ENCODE results near the gene USP10.

The USP10 gene

GRCh38 chr16:84699712-84700445 is at the start of gene USP10 (continued):
- peak; percentile 72; the same call in 1 of the 2 replicates for TF ChIP-seq ZSCAN30 (tag by site-specific recombination; IDR thresholded peaks at IDR 0.05)
- peak; percentile 58; the same call in 1 of the 2 replicates for TF ChIP-seq KLF9 (tag by site-specific recombination; IDR thresholded peaks at IDR 0.05; ENCODE audit: low read depth)
- no peak for TF ChIP-seq YY2 (tag by site-specific recombination; IDR thresholded peaks at IDR 0.05)
- TF ChIP-seq ZBTB8A (tag by site-specific recombination; IDR thresholded peaks at IDR 0.05), result peak; percentile 90
- no peak for TF ChIP-seq ZNF37A (tag by site-specific recombination; IDR thresholded peaks at IDR 0.05)
- peak; percentile 13; the same call in 1 of the 2 replicates for TF ChIP-seq ZXDB (tag by site-specific recombination; IDR thresholded peaks at IDR 0.05)
- TF ChIP-seq ZNF24 (tag by site-specific recombination; IDR thresholded peaks at IDR 0.05), result peak; percentile 21; the same call in 1 of the 2 replicates

- CTCF ChIA-PET, result interaction anchor here (0.6 to 1.5 kb wide), 5 partner anchors 22 to 492 kb away, joined by 3 to 6 read pairs (median 3); no protein-coding TSS in a partner anchor
- POLR2A ChIA-PET, result no interaction called here
- Histone ChIP-seq H3K36me3 (ENCODE audit: control insufficient read depth in 2 of 2, insufficient read depth in 1 of 2, low read length in 2 of 2) (peaks cover 4 to 42% of the 10 kb centered on the region in 2 experiments; a peak in 2 of 3 replicates), H3K9me3 (ENCODE audit: control insufficient read depth, insufficient read depth, low read depth, low read length) (no peaks in the 10 kb centered on the region), H3K4me3 (ENCODE audit: low read depth, low read length) (no peak overlapping the region), H3K4me1 (ENCODE audit: control insufficient read depth, insufficient read depth, low read length) (no peaks in the 10 kb centered on the region), H3K27ac (ENCODE audit: extremely low read depth, low read depth, low read length) (no peak overlapping the region)
- no peak for TF ChIP-seq ZNF830 (tag by site-specific recombination; IDR thresholded peaks at IDR 0.05; ENCODE audit: low read depth)
- TF ChIP-seq ZNF664 (tag by site-specific recombination; IDR thresholded peaks at IDR 0.05), result peak; percentile 78
- TF ChIP-seq ZNF529 (tag by site-specific recombination; IDR thresholded peaks at IDR 0.05; ENCODE audit: insufficient replicate concordance), result no peak
- TF ChIP-seq ZNF324 (tag by site-specific recombination; IDR thresholded peaks at IDR 0.05), result no peak
- TF ChIP-seq, protein P1, sequence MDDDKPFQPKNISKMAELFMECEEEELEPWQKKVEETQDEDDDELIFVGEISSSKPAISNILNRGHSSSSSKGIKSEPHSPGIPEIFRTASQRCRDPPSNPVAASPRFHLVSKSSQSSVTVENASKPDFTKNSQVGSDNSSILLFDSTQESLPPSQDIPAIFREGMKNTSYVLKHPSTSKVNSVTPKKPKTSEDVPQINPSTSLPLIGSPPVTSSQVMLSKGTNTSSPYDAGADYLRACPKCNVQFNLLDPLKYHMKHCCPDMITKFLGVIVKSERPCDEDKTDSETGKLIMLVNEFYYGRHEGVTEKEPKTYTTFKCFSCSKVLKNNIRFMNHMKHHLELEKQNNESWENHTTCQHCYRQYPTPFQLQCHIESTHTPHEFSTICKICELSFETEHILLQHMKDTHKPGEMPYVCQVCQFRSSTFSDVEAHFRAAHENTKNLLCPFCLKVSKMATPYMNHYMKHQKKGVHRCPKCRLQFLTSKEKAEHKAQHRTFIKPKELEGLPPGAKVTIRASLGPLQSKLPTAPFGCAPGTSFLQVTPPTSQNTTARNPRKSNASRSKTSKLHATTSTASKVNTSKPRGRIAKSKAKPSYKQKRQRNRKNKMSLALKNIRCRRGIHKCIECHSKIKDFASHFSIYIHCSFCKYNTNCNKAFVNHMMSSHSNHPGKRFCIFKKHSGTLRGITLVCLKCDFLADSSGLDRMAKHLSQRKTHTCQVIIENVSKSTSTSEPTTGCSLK (tag by site-specific recombination; IDR thresholded peaks at IDR 0.05), result no peak
- TF ChIP-seq ZNF654 (tag by site-specific recombination; IDR thresholded peaks at IDR 0.05; ENCODE audit: low read depth), result no peak
- TF ChIP-seq ZNF623 (tag by site-specific recombination; IDR thresholded peaks at IDR 0.05), result no peak
- peak; percentile 92 for TF ChIP-seq ZNF26 (tag by site-specific recombination; IDR thresholded peaks at IDR 0.05)
- no peak for TF ChIP-seq HOXD13 (CRISPR knock-in tag; IDR thresholded peaks at IDR 0.05; ENCODE audit: borderline replicate concordance)
- no peak for TF ChIP-seq ZNF621 (tag by site-specific recombination; IDR thresholded peaks at IDR 0.05)
- TF ChIP-seq ZNF423 (tag by site-specific recombination; IDR thresholded peaks at IDR 0.05), result no peak
- TF ChIP-seq ZNF837 (tag by site-specific recombination; IDR thresholded peaks at IDR 0.05), result no peak
- TF ChIP-seq ZNF426 (tag by site-specific recombination; IDR thresholded peaks at IDR 0.05), result no peak
- no peak for TF ChIP-seq ZNF530 (tag by site-specific recombination; IDR thresholded peaks at IDR 0.05; ENCODE audit: low read depth)
- no peak for TF ChIP-seq ZNF10 (tag by site-specific recombination; IDR thresholded peaks at IDR 0.05)
- no peak for TF ChIP-seq ZNF221 (tag by site-specific recombination; IDR thresholded peaks at IDR 0.05; ENCODE audit: borderline replicate concordance)
Measured at GRCh38 chr16:84650062-84650991, 49.5 kb upstream of the USP10 start.

All from HEK293 (cell line).